ENCODE measurements around the gene LDLR.

DNA sequence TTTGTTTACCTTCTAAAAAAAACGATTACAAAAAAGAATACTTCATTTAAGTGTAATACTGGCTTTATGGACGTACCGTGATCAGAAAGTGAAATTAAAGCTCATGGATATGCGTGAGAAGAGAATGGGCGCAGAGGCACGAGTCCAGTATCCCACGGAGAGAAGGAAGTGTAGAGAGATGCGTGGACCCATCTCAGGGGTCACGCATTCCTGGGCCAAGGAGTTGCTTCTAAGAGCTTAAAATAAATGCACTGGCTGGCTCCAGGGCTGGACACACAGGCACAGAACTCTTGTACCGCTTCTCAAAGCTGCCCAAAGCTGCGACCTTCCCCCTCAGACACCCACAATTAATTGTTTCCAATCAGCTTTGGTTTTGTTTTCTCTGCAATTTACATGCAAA lies 75.0 kb downstream of the LDLR start:
- TF ChIP-seq, protein P1, sequence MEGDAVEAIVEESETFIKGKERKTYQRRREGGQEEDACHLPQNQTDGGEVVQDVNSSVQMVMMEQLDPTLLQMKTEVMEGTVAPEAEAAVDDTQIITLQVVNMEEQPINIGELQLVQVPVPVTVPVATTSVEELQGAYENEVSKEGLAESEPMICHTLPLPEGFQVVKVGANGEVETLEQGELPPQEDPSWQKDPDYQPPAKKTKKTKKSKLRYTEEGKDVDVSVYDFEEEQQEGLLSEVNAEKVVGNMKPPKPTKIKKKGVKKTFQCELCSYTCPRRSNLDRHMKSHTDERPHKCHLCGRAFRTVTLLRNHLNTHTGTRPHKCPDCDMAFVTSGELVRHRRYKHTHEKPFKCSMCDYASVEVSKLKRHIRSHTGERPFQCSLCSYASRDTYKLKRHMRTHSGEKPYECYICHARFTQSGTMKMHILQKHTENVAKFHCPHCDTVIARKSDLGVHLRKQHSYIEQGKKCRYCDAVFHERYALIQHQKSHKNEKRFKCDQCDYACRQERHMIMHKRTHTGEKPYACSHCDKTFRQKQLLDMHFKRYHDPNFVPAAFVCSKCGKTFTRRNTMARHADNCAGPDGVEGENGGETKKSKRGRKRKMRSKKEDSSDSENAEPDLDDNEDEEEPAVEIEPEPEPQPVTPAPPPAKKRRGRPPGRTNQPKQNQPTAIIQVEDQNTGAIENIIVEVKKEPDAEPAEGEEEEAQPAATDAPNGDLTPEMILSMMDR (IDR thresholded peaks at IDR 0.05) = no peak
- no peak for TF ChIP-seq POLR2A (IDR thresholded peaks at IDR 0.05)

Measured in upper lobe of left lung (tissue), 4 donors.